Kidney epithelial cell (primary cell): ENCODE measurements around the gene ITGB1. TPM values are rescaled to one million over a fixed set of nuclear protein-coding genes. Genes with fewer than 3 reads are reported as not detected.
"Not testable (repeated sequence)": the region's sequence is repeated elsewhere in the genome, so short reads cannot be mapped to it uniquely, and the experiment has no call there.

ENCODE experiments used
- DNase-seq: peaks from one replicate; pipeline ENCODE4 v3.0.0-alpha.2; 2010; ENCODE audit warnings: low read depth
- H3K27me3 ChIP-seq: 2 replicates; pipeline ENCODE4 v1.6.0; 2011; ENCODE audit warnings: low read length; ENCODE audit not compliant: control insufficient read depth, insufficient read depth
- H3K36me3 ChIP-seq: 2 replicates; pipeline ENCODE4 v1.5.1; 2011; ENCODE audit warnings: low read length; ENCODE audit not compliant: control insufficient read depth, insufficient read depth
- H3K4me3 ChIP-seq: 2 replicates; pipeline ENCODE4 v1.5.1; 2011; ENCODE audit warnings: low read depth, mild to moderate bottlenecking, control low read depth, low read length
- total RNA-seq: library from RNA; depleted of rRNA; stranded (reverse); fragments of >200 nt; gene quantifications from 2 replicates; pipeline ENCODE4 v1.2.3, GENCODE V29; 2015
- TF ChIP-seq, protein P1 (sequence below): IDR thresholded peaks from 2 replicates; pipeline ENCODE4 v1.5.1; 2011; ENCODE audit warnings: mild to moderate bottlenecking, moderate library complexity, low read length, control low read depth, inconsistent platforms; ENCODE audit not compliant: insufficient read depth, poor library complexity, severe bottlenecking

The ITGB1 gene
- total RNA-seq, 1 donor from 2014 or later = 2,227 TPM

DNA sequence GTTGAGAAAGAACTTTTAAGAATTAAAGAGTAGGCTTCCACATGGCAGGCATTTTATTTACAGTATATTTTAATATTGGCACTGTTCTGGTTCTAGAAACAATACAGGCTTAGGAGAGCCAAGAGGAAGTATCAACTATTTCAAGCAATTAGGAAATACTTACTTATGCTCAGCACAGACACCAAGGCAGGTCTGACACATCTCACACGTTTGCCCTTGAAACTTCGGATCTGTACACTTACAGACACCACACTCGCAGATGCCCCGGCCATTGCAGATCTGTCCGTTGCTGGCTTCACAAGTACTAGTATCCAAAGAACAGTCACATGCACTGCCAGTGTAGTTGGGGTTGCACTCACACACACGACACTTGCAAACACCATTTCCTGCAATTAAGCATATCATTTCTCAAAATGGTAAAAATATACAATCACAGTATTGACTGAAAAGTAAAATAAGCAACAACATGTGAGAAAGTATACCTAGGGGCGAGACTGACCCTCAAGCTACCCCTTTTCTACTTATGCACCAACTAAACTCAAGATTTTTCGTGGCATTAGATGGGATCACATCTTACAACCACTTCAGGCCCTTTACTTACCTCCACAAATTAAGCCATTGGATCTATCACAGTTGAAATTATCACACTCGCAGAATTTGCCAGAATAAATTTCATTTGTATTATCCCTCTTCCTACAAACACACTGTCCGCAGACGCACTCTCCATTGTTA is 46.6 kb downstream of the ITGB1 start:
- H3K36me3 ChIP-seq = no peaks in the 10 kb centered on the region
- H3K27me3 ChIP-seq = no peaks in the 10 kb centered on the region
- TF ChIP-seq, protein P1, sequence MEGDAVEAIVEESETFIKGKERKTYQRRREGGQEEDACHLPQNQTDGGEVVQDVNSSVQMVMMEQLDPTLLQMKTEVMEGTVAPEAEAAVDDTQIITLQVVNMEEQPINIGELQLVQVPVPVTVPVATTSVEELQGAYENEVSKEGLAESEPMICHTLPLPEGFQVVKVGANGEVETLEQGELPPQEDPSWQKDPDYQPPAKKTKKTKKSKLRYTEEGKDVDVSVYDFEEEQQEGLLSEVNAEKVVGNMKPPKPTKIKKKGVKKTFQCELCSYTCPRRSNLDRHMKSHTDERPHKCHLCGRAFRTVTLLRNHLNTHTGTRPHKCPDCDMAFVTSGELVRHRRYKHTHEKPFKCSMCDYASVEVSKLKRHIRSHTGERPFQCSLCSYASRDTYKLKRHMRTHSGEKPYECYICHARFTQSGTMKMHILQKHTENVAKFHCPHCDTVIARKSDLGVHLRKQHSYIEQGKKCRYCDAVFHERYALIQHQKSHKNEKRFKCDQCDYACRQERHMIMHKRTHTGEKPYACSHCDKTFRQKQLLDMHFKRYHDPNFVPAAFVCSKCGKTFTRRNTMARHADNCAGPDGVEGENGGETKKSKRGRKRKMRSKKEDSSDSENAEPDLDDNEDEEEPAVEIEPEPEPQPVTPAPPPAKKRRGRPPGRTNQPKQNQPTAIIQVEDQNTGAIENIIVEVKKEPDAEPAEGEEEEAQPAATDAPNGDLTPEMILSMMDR = no peak
- H3K4me3 ChIP-seq = no peak overlapping the region
- DNase-seq = no peak

DNA sequence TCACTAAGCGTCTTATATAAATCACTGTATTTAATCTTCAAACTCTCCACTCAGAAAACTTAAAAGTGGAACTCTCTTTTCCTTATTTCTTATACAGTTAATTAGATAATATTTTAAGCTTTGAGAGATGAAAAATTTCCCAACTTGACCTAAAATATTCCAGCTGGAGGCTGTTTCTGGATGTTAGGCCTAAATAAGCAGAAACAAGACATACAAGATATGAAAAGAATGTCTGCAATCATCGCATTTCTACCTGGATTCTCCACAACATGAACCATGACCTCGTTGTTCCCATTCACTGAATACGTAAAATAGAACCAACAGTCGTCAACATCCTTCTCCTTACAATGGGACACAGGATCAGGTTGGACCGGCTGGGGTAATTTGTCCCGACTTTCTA is 48.1 kb downstream of the ITGB1 start:
- not testable (repeated sequence) for H3K4me3 ChIP-seq, H3K36me3 ChIP-seq, H3K27me3 ChIP-seq, DNase-seq

DNA sequence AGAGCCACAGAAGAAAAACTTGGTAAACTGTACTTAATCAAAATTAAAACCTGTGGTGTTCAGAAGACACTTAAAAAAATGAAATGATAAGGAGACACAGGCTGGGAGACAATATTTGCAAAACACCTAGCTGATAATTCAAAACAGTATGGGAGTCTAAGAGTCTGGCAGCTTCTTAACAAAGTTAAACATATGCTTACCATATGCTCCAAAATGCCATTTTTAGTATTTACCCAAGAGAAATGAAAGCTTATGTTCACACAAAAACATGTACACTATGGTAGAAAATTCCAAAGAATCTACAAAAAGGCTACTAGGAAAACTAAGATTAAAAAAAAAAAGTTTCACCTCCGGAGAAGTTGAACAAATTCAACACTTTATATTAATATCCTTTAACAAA is 48.6 kb downstream of the ITGB1 start:
- DNase-seq = no peak
- TF ChIP-seq, protein P1 = no peak
- H3K27me3 ChIP-seq = no peaks in the 10 kb centered on the region
- no peaks in the 10 kb centered on the region for H3K36me3 ChIP-seq
- no peak overlapping the region for H3K4me3 ChIP-seq

DNA sequence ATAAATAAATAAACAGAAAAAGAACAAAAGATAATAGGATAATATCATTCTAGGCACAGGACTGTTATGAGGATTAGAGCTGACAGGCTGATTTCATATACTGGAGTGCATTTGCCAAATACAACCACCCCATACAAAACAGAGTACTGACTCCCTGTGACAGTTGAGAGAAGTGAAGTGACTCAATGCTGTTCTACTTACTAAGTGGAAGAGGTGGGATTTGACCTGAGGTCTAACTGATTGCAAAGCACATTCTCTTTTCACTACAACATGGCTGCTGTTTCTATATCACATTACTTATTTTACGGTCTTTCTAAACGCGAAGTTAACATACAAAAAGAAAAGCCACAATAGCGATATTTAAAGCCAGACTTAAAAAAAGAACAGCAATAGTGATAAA is 51.4 kb downstream of the ITGB1 start:
- TF ChIP-seq, protein P1 = no peak
- no peak for DNase-seq
- no peak overlapping the region for H3K4me3 ChIP-seq
- no peaks in the 10 kb centered on the region for H3K27me3 ChIP-seq
- no peaks in the 10 kb centered on the region for H3K36me3 ChIP-seq

DNA sequence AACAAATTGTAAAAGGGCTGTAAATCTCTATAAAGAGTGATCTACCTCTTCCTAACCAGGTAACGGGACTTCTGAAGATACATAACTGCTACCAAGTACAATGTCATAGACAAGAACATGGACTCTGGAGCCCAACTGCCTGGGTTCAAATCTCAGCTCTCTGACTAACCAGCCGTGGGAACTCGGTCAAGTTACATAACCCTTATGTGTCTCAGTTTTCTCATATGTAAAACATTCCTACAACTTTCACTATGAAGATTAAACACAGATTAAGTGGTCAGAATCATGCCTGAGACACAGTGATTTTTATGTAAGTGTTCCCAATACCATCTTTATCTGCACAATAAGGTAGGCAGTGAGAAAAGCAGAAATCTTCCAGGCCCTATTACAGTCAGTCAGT is 52.6 kb downstream of the ITGB1 start:
- Histone ChIP-seq H3K27me3 (no peaks in the 10 kb centered on the region), H3K36me3 (no peaks in the 10 kb centered on the region), H3K4me3 (no peak overlapping the region)
- TF ChIP-seq, protein P1 = no peak
- no peak for DNase-seq

DNA sequence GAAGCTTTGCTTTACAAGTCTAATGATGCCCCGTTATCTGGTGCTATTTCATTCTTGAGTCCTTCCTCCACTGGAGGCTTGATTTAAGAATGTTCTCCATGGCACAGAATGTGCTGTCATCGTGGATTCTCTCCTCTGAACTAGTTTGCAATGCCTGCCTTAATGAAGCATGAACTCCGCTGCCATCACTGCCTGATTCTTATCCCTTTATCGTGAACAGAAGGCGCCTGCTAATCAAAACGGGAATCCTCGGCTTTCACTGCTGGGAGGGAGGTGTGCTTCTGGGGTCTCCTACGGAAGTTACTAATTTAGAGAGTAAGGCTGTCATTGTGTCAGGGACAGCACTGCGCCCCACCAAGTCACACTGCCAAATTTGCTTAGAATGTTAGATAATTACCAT is 56.2 kb downstream of the ITGB1 start:
- TF ChIP-seq, protein P1 = no peak
- H3K27me3 ChIP-seq = no peaks in the 10 kb centered on the region
- no peak overlapping the region for H3K4me3 ChIP-seq
- no peaks in the 10 kb centered on the region for H3K36me3 ChIP-seq
- no peak for DNase-seq

DNA sequence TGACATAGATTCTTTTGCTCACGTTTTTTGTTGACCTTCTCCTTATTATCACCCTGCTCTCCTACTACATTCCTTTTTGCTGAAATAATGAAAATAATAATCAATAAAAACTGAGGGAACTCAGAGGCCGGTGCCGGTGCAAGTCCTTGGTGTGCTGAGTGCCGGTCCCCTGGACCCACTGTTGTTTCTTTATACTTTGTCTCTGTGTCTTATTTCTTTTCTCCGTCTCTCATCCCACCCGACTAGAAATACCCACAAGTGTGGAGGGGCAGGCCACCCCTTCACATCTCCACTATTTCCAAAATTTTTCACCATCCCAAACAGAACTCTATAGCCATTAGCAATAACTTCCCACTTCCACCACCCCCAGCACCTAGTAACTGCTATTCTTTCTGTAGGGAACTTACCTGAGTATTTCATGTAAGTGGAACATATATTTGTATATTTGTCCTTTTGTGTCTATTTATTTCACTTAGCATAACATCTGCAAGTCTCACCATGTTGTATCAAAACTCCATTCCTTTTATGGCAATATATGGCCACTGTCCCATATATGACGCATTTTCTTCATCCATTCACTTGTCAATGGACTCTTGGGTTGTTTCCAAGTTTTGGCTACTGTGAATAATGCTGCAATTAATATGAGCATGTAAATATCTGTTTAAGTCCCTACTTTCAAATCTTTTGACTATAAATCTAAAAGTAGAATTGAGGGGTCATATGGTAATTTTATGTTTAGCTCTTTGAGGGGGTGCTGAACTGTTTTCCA is 62.6 kb downstream of the ITGB1 start:
- not testable (repeated sequence) for DNase-seq, H3K4me3 ChIP-seq, H3K27me3 ChIP-seq, H3K36me3 ChIP-seq
